Mucosa of stomach (tissue), 1 donor: ENCODE data around the gene KBTBD7.

Experiments
- H3K27me3 ChIP-seq: one replicate; pipeline ENCODE4 v1.7.0; 2013; ENCODE audit warnings: mild to moderate bottlenecking, low read length; ENCODE audit not compliant: control insufficient read depth, insufficient read depth
- H3K36me3 ChIP-seq: one replicate; pipeline ENCODE4 v1.7.0; 2013; ENCODE audit warnings: low read length; ENCODE audit not compliant: control insufficient read depth, insufficient read depth
- H3K4me1 ChIP-seq: one replicate; pipeline ENCODE4 v1.7.0; 2013; ENCODE audit warnings: mild to moderate bottlenecking, low read length; ENCODE audit not compliant: control insufficient read depth, insufficient read depth
- H3K4me3 ChIP-seq: one replicate; pipeline ENCODE4 v1.7.0; 2013; ENCODE audit warnings: low read length
- H3K9ac ChIP-seq: one replicate; pipeline ENCODE4 v1.7.0; 2013; ENCODE audit warnings: mild to moderate bottlenecking, low read length, moderate library complexity
- H3K9me3 ChIP-seq: one replicate; pipeline ENCODE4 v1.7.0; 2013; ENCODE audit warnings: mild to moderate bottlenecking, low read length, moderate library complexity; ENCODE audit not compliant: control insufficient read depth
- donor health status: Pancreatic carcinoma.

The KBTBD7 gene

GRCh38 chr13:41150058-41150457, 44.3 kb downstream of the KBTBD7 start:
- Histone ChIP-seq H3K4me1 (no peaks in the 10 kb centered on the region), H3K9ac (no peak overlapping the region), H3K9me3 (peaks cover 11% of the 10 kb centered on the region), H3K4me3 (no peak overlapping the region), H3K27me3 (no peaks in the 10 kb centered on the region), H3K36me3 (no peaks in the 10 kb centered on the region)

DNA sequence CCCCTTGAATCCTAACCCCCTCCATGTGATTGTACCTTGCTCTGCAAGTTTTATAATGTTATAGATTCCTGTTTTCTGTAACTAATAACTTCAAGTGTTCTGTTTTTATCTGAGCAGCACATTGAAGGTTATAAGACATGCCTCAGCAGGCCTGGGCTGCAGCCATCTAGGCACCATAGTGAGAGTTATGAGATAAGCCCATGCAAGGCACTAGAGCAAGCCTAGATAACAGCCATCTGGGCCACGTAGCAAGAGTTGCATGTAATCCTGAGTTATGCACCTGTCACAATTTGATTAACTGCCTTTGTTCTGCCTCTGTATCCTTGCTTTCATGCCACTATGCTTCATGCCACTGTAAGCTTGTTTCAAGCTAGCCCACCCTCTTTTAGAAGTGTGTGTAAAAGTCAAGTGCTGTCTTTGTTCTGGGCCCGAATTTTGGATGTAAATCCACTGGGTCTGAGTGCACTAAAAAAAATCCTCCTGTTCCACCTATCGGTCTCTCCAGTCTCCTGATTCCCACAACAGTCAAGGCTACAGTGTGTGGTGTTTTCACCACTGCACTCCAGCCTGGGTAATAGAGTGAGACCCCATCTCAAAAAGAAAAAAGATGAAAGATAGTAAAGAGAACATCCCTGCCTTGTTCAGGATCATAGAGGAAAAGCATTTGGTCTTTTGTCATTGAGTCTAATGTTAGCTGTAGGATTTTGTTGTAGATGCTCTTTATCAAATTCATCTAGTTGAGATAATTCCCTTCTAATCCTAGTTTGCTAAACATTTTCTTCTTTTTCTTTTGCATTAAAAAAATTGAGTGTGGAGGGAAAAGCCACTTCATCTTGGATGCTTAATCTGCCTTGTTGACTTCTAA, 45.7 kb downstream of the KBTBD7 start:
- Histone ChIP-seq H3K36me3 (no peaks in the 10 kb centered on the region), H3K9me3 (peaks cover 11% of the 10 kb centered on the region), H3K9ac (no peak overlapping the region), H3K4me1 (no peaks in the 10 kb centered on the region), H3K4me3 (no peak overlapping the region), H3K27me3 (no peaks in the 10 kb centered on the region)

- H3K9ac ChIP-seq: no peak overlapping the region
- no peaks in the 10 kb centered on the region for H3K36me3 ChIP-seq
- no peaks in the 10 kb centered on the region for H3K4me1 ChIP-seq
- H3K27me3 ChIP-seq: no peaks in the 10 kb centered on the region
- H3K9me3 ChIP-seq: peaks cover 11% of the 10 kb centered on the region
- H3K4me3 ChIP-seq: no peak overlapping the region
Observed at GRCh38 chr13:41145136-41145908, 49.0 kb downstream of the KBTBD7 start.

GRCh38 chr13:41144576-41144975, 49.8 kb downstream of the KBTBD7 start:
- Histone ChIP-seq H3K4me1 (no peaks in the 10 kb centered on the region), H3K9me3 (peaks cover 9% of the 10 kb centered on the region), H3K9ac (no peak overlapping the region), H3K27me3 (no peaks in the 10 kb centered on the region), H3K4me3 (no peak overlapping the region), H3K36me3 (no peaks in the 10 kb centered on the region)
